Fibroblast of the aortic adventitia (primary cell): Measurements from ENCODE around the gene TYW1B. TPM values are rescaled to one million over a fixed set of nuclear protein-coding genes. Genes with fewer than 3 reads are reported as not detected.
"Not testable (repeated sequence)": the region's sequence is repeated elsewhere in the genome, so short reads cannot be mapped to it uniquely, and the experiment has no call there.

Experiments
- DNase-seq: peaks from one replicate; pipeline ENCODE4 v3.0.0-alpha.2; 2010; ENCODE audit warnings: low read depth
- H3K4me3 ChIP-seq: 2 replicates; pipeline ENCODE4 v1.5.1; 2011; ENCODE audit warnings: low read depth, mild to moderate bottlenecking, control low read depth, low read length, moderate library complexity
- total RNA-seq: library from RNA; depleted of rRNA; stranded (reverse); fragments of >200 nt; gene quantifications from 2 replicates; pipeline ENCODE4 v1.2.3, GENCODE V29; 2012; ENCODE audit warnings: low replicate concordance
- TF ChIP-seq, protein P1 (sequence below): IDR thresholded peaks from 2 replicates; pipeline ENCODE4 v1.5.1; 2011; ENCODE audit warnings: mild to moderate bottlenecking, low read length, control low read depth, inconsistent platforms; ENCODE audit not compliant: insufficient read depth

TYW1B gene
- total RNA-seq, 1 donor: 0.99 TPM

DNA sequence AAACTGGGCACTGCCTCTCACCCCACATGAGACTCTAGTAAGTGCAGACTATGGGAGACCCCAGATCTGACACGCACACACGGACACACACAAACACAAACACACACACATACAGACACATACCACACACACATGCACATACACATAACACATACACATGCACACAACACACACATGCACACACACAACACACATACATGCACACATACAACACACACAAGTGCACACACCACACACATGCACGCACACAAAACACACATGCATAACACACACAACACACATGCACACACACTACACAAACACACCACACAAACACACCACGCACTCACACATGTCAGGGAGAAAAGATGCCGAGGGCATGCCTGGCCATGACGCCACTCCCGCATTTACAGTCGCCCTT is 205.5 kb downstream of the TYW1B start:
- no peak for DNase-seq
- H3K4me3 ChIP-seq: no peak overlapping the region

DNA sequence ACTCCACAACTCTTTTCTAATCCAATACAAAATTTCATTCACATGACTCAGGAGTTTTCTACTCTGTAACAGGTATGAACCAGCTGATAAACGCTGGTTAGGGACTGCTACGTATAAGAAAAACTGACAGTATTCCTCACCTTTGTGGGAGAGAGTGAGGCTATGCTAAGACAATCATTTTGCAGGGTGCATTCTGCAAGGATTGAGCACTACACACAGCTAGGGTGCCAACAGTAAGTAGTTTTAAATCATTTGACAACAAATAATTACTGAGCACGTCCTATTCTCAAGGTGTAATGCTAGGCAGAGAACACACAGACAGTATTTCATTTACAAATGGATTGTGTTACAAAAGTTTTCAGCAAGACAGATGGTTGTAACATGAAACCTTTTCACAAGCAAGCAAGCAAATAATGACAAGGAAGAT is 206.2 kb downstream of the TYW1B start:
- H3K4me3 ChIP-seq, DNase-seq: not testable (repeated sequence)

More for the DNA sequence above, 205.5 kb downstream of the TYW1B start:
- TF ChIP-seq, protein P1, sequence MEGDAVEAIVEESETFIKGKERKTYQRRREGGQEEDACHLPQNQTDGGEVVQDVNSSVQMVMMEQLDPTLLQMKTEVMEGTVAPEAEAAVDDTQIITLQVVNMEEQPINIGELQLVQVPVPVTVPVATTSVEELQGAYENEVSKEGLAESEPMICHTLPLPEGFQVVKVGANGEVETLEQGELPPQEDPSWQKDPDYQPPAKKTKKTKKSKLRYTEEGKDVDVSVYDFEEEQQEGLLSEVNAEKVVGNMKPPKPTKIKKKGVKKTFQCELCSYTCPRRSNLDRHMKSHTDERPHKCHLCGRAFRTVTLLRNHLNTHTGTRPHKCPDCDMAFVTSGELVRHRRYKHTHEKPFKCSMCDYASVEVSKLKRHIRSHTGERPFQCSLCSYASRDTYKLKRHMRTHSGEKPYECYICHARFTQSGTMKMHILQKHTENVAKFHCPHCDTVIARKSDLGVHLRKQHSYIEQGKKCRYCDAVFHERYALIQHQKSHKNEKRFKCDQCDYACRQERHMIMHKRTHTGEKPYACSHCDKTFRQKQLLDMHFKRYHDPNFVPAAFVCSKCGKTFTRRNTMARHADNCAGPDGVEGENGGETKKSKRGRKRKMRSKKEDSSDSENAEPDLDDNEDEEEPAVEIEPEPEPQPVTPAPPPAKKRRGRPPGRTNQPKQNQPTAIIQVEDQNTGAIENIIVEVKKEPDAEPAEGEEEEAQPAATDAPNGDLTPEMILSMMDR: no peak

DNA sequence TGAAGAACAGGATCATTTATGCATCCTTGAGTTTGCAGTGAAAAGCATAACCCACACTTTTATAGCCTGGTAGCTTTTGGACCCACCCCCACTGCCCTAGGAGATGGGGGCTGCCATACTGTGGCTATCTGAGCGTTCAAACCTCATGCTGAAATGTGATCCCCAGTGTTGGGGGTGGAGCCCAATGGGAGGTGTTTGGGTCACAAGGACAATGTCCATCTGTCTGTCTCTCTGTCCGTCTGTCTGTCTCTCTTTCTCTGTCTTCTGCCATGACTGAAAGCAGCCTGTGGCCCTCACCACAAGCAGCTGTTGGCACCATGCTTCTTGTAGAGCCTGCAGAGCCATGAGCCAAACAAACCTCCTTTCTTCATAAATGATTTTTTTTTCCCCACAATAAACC is 207.1 kb downstream of the TYW1B start:
- DNase-seq, H3K4me3 ChIP-seq: not testable (repeated sequence)

DNA sequence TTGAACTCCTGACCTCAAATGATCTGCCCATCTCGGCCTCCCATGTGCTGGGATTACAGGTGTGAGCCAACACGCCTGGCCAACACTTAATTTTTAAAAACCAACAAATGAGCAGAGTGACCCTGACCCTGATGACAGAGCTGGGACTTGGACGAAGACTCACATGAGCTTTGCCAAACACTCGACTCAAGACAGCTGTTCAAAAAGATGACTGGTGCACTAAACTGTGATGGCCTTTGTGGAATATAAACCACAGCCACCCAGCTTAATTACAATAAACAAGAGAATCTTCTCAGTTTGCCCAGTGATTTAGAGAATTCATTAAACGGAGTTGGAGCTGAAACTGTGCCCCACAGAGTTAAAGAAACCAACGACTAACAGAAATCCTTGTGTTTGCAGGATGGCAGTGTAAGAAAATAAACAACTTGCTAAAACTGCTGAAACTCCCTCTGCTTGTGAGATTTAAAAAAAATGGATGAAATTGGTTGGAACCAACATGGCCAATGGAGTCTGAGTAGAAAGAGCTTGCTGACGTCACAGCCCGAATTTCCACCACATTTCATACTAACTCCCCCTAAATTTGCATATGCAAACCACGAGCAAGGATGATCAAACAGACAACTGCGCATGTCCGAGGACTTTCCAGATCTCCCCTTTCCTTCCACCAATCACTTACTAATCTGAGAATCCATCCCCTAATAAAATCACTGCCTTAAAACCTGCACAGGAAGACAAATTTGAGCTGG is 209.4 kb downstream of the TYW1B start:
- H3K4me3 ChIP-seq, DNase-seq: not testable (repeated sequence)

DNA sequence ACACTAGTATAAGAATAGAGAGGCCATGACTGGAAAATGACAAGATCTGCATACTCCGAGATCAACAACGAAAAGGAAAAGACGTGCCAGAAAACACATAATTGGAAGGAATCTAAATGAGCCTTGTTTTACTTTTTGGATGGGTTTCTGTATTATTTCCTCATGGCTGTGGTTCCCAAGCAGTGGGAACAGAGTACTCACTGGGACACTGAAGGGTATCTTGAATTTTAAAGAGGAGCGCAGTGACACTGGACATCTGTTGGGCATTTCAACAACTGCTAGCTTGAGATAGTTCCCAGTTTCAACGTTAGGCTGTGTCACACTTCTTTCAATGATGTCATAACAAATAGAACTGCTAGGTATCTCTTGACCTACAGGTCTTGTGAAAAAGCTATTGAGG is 218.2 kb downstream of the TYW1B start:
- not testable (repeated sequence) for DNase-seq, H3K4me3 ChIP-seq

DNA sequence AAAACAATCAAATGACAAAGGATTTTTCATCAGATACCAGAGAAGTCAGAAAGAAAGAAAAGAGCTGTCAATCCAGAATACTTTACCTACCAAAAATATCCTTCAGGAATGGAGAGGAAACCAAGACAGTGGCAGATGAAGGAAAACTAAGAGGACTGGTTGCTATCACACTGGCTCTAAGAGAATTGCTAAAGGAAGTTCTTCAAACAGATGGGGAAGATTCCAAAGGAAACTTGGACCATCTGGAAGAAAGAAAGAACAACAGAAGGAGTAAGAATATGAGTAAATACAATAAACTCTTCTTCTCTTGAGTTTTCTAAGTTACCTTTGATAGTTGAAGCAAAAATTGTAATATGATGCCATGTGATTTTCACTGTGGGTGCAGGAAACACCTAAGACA is 220.0 kb downstream of the TYW1B start:
- DNase-seq, H3K4me3 ChIP-seq: not testable (repeated sequence)

DNA sequence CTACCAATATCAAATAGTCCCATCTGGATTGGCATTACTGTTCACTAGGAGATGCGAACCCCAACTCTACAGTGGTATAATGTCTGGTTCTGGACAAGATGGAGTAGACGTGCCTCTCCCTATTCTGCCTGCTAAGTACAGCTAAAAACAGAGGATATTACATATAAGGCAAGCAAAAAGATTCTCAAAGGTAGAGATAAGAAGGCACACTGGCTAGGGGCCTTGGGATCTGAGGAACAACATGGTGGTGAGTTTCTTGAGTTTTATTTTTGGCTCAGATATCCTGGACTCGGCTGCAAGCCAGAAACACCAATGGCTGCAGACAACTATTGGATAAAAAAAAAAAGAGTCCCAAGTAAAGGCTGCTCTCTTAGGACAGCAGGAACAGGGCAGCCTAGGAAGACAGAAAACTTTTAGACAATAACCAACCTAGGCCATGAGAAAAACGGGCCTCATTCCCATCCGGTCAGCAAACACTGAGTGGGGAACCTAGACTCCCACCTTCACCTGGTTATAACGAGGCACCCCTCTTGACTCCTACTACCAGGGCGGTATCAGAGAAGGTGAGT is 222.1 kb downstream of the TYW1B start:
- DNase-seq, H3K4me3 ChIP-seq: not testable (repeated sequence)

DNA sequence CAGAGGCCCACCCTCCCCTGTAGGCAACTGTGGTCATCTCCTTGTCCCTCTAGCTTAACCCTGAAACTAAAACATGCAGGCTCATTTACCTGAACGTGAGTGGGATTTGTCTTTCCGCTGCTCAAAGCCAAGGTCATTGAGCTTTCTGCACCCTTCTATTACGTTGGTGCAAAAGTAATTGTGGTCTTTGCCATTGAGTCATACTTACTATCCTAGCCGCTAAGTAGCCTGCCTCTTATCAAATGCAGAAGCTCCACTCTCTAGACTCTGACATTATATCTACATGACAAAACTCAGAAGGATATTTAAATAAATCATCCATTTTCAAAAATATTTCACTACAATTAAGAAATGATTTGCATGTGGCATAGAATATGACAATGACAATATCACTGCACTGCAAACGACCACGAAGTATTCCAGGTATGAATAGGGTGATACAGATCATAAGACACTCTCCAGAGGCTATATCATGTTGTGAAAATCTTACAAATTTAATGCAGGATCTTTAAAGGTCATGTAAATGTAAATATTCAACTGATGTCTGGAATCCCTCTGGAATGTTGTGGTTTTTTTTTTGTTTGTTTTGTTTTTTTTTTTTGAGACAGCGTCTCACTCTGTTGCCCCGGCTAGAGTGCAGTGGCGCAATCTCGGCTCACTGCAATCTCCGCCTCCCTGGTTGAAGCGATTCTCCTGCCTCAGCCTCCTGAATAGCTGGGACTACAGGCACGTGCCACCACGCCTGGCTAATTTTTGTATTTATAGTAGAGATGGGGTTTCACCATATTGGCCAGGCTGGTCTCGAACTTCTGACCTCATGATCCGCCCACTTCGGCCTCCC is 223.0 kb downstream of the TYW1B start:
- DNase-seq, H3K4me3 ChIP-seq: not testable (repeated sequence)

DNA sequence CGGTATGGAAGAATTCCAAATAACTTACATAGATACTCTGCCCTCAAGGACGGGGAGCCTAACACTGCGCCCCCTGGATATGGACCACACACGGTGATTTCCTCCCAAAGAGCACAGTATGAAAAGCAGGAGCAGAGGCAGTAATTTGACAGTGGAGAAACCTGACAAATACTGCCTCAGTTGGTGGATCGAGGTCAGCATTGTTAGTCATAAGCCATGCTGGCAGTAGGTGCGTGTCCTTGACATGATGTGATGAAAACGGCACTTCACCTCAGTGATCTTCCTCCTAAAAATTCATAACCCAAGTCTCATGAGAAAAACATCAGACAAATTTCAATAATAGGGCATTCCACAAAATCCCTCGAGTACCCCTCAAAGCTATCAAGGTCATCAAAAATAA is 224.5 kb downstream of the TYW1B start:
- not testable (repeated sequence) for H3K4me3 ChIP-seq, DNase-seq

DNA sequence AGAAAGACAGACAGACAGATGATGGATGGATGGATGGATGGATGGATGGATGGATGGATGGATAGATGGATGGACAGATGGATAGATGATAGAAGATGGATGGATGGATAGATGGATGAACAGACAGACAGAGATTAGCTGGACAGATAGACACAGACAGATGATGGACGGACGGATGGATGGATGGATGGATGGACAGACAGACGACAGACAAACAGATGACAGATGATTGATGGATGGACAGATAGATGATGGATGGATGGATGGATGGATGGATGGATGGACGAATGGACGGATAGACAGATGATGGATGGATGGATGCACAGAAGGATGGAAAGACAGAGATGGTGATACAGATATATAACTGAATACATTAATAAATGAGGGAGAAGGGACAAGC is 224.9 kb downstream of the TYW1B start:
- no peak for DNase-seq
- no peak overlapping the region for H3K4me3 ChIP-seq
- TF ChIP-seq, protein P1: no peak

DNA sequence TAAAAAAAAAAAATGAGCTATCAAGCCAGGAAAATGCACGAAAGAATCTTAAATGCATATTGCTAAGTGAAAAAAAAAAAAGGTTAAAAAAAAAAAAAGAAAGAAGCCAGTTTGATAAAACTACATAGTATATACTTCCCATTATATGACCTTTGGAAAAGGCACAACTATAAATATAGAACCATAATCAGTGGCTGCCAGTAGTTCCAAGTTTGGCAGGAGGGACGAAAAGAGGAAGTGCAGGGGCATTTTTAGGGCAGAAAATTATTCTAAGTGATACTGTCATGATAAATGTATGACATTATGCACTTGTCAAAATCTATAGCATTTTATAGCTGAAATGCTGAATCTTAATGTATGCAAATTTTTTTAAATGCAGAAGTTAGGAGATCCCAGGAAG is 226.3 kb downstream of the TYW1B start:
- H3K4me3 ChIP-seq, DNase-seq: not testable (repeated sequence)

DNA sequence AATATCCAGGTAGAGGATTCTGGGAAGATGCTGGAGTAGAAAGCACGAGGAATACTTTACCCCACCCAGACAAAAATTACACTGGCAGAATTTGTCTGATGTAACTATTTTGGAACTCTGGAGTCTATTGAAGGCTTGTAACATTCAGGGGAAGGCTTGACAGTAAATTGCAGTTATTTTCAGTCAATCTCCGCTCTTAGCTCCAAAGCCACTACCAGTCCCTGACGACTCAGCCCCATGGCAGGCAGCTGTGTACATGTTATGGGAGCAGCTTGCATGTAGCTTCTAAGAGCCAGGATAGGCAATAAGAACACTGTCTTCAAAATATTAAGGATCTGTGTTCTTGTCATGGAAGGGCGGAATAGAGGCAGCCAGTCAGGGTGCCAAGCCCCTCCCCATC is 238.0 kb downstream of the TYW1B start:
- DNase-seq: peak; percentile 0
- not testable (repeated sequence) for H3K4me3 ChIP-seq

DNA sequence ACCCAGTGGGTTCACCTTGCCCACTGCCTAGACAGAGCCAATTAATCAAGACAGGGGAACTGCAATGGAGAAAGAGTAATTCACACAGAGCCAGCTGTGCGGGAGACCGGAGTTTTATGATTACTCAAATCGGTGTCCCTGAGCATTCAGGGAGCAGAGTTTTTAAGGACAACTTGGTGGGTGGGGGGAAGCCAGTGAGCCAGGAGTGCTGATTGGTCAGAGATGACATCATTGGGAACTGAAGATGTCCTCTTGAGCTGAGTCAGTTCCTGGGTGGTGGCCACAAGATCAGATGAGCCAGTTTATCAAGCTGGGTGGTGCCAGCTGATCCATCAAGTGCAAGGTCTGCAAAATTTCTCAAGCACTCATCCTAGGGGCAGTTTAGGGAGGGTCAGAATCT is 240.7 kb downstream of the TYW1B start:
- not testable (repeated sequence) for H3K4me3 ChIP-seq, DNase-seq

DNA sequence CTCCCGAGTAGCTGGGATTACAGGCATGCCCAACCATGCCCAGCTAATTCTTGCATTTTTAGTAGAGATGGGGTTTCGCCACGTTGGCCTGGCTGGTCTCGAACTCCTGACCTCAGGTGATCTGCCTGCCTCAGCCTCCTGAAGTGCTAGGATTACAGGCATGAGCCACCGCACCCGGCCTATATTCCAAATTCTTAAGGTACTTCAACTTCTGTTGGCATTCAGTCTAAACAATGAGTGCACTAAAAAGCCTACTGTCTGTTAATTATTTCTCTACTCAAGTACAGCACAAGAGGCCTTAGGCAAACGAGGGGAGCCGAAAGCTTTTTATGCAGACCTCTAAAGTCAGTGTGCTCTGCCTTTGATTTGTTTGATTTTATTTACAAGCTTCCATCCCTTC is 243.4 kb downstream of the TYW1B start:
- not testable (repeated sequence) for DNase-seq, H3K4me3 ChIP-seq

DNA sequence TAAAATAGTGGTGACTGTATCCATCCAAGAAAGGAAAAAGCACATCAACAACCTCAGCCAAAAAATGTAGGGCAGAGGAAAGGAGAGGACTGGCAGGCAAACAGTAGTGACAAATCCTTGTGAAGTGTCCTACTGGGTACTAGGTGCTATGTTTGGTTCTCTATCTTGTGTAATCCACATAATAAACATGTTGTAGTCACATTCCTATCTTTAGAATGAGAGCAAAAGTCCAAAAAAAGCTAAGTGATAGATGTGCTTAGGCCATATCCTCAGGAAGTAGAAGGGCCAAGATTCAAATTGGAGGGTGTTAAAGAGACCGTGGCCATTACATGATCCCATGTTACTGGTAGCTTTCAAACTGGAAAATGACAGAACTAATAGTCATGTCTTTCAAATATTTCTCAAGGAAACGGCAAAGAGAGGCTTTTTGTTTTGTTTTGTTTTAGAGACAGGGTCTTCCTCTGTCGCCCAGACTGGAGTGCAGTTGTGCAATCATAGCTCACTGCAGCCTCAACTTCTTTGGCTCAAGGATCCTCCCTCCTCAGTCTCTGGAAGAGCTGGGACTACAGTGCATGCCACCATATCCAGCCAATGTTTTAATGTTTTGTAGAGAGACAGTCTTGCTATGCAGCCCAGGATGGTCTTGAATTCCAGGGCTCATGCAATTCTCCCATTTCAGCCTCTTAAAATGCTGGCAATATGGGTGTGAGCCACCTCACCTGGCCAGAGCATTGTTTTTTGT is 244.2 kb downstream of the TYW1B start:
- DNase-seq, H3K4me3 ChIP-seq: not testable (repeated sequence)
